Inflammatory macrophage treated with lipopolysaccharide for 1 hour (primary cell): Measurements from ENCODE around the gene PTPMT1.
A peak's percentile ranks its signal among the peaks of the same experiment; 100 is the strongest.

Experiments
- DNase-seq, 2 donors: peaks; one replicate each; pipeline ENCODE4 v3.0.0-alpha.2; 2020 to 2022

PTPMT1 gene

DNA sequence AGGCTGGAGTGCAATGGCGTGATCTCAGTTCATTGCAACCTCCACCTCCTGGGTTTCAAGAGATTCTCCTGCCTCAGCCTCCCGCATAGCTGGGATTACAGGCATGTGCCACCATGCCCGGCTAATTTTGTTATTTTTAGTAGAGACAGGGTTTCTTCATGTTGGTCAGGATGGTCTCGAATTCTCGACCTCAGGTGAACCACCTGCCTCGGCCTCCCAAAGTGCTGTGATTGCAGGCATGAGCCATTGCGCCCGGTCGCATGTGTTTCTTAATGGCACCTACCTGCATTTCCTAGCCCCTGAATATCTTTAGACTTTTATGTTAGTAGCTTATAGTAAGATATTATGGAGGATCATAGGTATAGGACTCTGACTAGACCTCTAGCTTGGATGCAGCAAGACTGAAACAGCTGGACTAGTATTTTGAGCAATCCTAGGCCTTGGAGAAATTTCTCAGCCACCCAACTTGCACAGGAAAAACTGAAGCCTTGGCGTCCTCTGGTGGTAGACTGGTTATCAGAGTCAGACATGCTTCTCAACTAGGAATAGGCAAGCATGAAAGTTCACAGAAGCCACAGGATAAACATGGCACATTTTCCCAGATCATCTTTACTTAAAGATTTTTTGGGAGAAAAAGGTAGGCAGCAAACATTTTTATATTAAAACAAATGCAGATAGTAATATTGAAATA, 51.5 kb downstream of the PTPMT1 start:
- DNase-seq, result peak; percentile 71 to 75

DNA sequence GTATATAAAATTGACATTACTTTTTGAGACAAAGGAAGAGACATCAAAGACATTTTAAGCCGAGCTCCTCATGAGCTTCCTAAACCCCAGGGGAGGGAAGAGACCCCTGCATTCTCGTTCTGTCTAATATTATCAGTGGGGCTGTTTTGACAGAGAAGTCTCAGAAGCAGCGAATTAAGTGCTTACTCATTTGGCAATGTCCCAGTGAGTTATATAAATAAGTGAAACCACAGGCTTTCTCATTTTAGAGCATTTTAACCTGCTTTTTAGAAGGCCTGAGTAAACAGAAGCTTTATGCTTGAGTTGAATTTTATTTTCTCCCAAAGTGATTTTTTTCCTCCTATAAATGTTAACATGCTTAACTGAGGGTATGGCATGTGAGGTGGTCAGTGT, 52.0 kb downstream of the PTPMT1 start:
- no peak for DNase-seq

DNA sequence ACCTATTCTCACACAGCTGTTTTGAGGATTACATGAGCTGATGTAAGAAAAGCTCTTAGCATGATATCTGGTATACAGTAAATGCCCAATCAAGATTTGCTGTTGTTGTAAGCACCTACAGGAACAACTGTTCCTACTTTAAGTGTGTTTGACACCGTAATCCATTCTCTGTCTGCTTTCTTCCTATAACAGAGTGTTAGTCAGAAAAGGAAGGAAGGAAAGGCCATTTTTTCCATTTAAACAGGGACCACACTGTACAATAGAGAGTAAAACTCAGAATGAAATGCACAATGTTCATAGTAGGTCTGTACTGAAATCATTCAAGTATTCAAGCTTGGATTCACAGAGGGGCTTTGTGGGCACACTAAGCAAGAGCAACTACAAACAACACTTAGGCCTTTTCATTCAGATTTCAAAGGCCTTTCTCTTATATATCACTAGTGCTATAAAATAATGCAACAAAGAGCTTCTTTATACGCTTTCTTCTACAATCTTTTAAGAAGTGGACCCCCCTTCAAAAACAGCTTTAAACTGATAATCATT, 55.5 kb downstream of the PTPMT1 start:
- no peak for DNase-seq
